Left cardiac atrium (tissue), 4 donors: ENCODE results near the gene MKNK1. TPM values are rescaled to one million over a fixed set of nuclear protein-coding genes. Genes with fewer than 3 reads are reported as not detected.

ENCODE experiments used
- ATAC-seq, 2 donors: fragments of 200-7000 bp; cut with Tn5 transposase; one replicate each; pipeline ENCODE4 v1.9.1; 2020; ENCODE audit warnings: mild to moderate bottlenecking in 2 of 2, moderate library complexity in 2 of 2
- DNase-seq: peaks from one replicate; pipeline ENCODE4 v3.0.0-alpha.2; 2020
- intact Hi-C, 2 donors: fragments of 100-400 bp; cut with DNase I; formaldehyde crosslinking; loops; one replicate each; pipeline versions ENCODE4 v1.14.1 to v1.15.1; 2022 to 2023
- total RNA-seq, 2 donors: library from RNA; stranded (reverse); fragmentation: NEBNext Ultra II Directional; extraction: Animal tissue kit (Norgen Biotek cat#: 25700); gene quantifications; one replicate each; pipeline ENCODE4 v1.2.1, GENCODE V29; 2021
- donor health status: DM: no; HTN: yes; CAD: no.
- donor health status: DM: no; HTN: yes; CAD: no; lungs with severe emphysema.
- donor health status: DM: yes; HTN: yes; CAD: no.
- donor health status: Dilated cardiomyopathy.

MKNK1 gene
- total RNA-seq, 2 donors from 2014 or later: 39.7 to 42.7 TPM

DNA sequence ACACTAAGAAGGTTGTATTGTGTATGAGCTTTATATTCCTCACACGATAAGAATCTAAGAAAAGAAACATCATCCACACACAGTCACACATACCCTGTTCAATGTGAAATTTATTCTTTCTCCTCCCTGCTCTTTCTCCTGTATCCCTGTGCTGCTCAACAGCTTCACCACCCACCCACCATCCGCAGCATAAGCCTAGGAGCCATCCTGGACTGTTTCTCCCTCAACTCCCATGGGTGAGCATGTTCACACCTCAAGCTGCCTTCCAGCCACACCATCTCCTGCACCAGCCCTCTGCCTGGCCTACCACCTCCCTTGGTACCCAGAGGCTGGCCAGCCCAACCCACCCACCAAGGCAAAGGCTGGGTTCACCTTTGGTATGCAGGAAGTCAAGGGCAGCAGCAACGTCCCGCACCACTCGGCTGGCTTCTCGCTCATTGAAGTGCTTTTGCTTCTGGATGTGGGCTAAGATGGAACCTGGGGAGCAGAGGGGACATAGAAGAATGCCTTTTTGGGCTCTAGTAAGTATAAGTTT, 32.3 kb downstream of the MKNK1 start:
- intact Hi-C loops: no loop called here
- ATAC-seq: no peak
- no peak for DNase-seq

DNA sequence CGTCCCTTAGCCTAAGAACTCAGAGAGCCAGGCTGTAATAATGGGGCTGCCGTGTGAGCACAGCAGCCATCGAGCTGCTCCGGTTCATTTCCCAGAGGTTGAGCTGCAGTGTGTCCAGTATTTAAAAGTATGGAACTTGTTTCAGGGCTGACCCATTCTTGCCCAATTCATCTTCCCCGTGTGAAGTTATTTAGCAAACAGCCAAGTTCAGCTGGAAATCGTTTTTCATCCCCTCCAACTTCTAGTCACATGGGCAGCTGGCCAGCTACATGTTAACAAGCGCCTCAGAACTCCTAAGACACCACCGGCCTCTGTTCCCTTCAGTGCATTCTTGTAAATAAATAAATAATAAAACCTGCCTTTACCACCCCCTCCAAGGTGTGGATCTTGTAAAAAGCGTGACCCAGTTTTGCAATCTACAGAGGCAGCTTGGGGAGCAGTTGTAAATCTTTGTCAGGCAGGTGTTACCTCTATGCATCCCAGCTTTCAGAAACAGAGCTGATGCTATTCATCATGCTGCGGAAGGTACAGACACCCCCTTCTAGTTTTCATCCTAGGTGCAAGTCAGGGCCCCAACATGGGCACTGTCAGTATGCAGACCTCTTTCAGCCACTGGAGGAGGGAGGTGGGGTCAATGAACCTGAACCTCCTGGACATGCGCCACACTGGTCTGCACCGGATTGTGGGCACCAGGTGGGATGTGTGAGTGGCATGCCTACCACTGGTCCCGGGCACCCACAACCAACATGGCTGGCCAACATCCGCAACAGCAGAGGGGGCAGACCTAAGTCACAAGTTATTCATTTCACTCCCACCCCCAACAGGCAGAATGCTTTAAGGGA, 34.0 kb downstream of the MKNK1 start:
- ATAC-seq (no peak), DNase-seq (no peak)
- intact Hi-C loops: no loop called here

DNA sequence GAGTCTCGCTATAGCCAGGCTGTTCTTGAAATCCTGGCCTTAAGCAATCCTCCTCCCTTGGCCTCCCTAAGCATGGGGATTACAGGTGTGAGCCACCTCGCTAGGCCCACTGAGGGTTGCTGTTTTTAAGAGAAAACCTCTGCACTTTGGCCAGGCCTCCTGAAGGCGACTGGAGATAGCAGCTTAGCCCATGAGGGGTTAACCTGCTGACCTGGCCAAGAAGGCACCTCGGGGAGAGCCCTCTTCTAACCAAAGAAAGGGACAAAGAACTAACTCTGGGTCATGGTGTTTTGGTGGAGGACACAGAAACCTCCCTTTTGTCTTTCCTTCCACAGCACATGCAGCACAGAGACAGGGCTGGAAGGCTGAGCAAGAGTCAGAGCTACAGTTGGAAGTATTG, 35.0 kb downstream of the MKNK1 start:
- ATAC-seq (no peak), DNase-seq (no peak)
- intact Hi-C loops: no loop called here

DNA sequence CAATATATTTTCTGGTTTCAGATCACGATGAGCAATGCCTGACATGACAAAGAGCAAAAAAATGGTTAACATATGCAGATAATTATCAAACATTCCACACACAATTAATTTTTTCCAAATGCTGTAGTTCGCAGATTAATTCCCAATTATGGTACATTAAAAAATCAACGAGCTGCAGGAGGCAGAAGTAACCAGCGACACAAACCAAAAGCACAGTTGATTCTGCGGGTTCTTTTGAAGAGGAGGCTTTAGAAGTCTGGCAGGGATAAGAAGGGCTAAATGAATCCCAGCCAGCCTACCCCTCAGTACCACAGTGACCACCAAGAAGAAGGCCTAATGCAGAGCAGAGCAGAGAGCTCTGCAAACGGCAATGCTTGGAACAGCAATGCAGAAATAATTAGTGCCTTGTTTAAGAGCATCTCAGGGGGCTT, 35.6 kb downstream of the MKNK1 start:
- no peak for DNase-seq
- intact Hi-C loops: no loop called here

DNA sequence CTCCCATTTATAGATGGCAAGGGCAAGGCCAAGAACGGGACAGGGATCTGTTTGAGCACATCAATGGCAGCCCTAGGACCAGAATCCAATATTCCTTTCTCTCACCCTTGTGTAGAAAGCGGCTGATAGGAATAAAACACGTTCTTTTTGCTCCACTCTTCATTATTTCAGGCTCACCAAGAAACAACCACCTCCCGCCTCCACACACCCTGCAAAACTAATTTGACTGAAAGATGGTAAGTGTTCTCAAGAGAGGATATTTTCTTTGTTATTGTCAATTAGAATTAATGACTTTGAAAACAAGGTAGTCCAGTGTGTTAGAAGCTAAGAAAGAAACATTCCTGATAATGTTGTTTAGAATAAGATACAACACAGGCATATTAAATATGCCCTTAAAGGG, 40.7 kb downstream of the MKNK1 start:
- intact Hi-C loops: no loop called here
- ATAC-seq: no peak
- no peak for DNase-seq

More for the DNA sequence above, 35.6 kb downstream of the MKNK1 start:
- no peak for ATAC-seq

DNA sequence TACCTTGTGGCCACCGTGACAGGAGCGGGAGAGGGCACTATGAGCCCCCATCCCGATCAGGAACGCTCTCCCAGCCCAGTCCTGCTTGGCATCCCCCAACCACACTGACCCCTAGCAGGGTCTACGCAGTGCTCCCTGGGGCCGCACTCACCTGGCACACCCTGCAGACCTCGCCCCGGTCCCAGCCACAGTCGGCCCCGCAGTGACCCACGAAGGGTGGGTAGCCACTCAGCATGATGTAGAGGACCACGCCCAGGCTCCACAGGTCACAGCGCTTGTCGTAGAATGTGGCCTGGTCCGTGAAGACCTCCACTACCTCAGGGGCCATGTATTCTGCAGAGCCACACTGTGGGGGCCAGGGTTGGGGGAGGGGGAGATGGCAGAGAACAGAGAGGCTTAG, 41.6 kb downstream of the MKNK1 start:
- no peak for DNase-seq

DNA sequence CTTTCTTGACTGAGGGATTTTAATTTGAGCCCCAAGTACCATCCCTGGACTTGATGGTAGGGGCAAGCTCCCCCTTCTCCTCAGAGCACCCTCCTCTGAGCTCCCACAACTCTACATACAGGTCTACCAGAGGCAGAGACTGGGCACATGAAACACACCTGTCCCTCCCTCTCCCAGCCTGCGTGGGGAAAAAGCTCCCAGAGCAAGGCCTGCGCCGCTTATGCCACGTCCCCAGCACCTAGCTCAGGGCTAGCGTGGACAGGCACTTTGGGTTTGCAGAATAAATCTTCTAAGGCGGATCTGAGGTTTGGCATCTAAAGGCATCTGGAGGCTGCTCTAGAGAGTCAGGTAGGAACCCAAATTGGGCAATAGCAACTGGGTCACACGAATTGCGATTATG, 45.1 kb downstream of the MKNK1 start:
- ATAC-seq (no peak), DNase-seq (no peak)
- intact Hi-C loops: no loop called here

More for the DNA sequence above, 41.6 kb downstream of the MKNK1 start:
- no peak for ATAC-seq
- intact Hi-C loops: no loop called here

DNA sequence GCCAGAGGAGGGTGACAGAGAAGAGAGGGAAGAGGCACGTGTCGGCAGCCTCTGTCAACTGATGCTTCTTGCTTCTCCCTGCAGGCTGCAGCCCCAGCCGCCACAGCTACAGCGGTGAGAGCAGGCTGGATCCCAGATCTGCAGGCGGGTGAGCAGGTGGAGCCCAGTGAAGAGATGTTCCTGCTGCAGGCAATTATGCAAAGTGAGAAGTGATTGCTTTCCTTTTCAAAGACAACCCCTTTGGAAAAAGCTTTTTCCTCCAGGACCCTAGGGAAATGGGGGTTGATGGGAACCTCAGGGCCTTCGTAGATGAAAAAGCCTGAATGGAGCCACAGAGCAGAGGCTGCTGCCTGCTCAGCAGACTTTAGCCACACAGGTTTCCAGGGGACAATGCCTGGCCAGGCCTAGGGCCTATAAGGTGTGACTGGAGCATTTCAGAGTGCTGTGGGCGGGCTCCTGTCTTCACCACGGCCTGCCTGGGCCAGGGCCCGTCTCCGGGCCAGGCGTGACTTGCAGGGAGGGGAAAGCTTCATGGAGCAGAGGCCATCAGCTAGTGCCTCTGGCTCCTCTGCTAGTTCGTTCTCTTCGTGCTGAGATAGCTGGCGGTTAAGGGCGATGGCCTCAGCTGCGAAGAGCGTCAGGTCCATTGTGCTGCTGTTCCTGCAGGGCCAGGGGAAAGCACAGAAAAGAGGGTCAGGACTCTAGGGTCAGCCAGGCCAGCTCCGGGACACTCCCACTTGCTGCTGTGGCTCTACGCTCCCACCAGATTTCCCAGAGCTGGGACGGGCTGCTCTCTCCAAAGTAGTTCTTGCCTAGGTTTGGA, 45.7 kb downstream of the MKNK1 start:
- ATAC-seq: peak in 1 of 2 donors; percentile 39
- no peak for DNase-seq
- intact Hi-C loops: no loop called here

DNA sequence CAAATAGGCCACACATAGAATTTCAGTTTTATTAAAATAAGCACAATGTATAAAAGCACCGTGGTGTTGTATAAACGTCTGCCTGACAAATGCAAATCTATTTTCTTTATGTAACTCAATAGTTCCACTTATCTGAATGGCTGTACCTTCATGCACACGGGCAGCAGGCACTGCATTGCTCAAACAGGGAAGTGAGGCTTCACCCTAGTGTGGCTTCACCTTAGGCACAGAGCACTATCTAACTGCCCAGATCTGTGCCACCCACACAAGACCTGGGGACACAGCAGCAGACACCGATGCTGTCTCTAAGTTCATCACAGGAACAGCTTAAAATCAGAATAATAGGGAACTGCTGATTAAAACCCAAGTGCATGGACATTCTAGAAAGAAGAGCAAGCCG, 46.7 kb downstream of the MKNK1 start:
- no peak for DNase-seq
- intact Hi-C loops: no loop called here

DNA sequence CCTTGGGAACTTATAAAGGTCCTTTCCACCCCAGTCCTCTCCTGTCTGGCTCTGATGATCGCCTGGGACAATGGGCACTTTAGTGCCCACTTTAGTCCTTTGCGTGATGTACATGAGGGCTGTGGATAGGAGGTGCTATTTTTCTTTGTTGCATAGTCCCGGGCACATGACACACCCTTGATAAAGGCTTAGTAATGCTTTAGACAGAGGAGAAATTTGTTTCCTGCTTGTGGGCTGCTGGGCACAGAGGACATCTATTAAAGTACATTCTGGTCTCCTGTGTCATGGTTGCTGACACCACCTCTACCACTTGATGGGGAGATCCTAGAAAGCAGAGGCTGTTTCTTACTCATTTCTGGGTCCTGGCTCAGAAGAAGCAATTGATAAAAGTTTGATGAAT, 47.2 kb downstream of the MKNK1 start:
- ATAC-seq (peak in 1 of 2 donors; percentile 68), DNase-seq (no peak)
- intact Hi-C loops: no loop called here

More for the DNA sequence above, 46.7 kb downstream of the MKNK1 start:
- no peak for ATAC-seq

DNA sequence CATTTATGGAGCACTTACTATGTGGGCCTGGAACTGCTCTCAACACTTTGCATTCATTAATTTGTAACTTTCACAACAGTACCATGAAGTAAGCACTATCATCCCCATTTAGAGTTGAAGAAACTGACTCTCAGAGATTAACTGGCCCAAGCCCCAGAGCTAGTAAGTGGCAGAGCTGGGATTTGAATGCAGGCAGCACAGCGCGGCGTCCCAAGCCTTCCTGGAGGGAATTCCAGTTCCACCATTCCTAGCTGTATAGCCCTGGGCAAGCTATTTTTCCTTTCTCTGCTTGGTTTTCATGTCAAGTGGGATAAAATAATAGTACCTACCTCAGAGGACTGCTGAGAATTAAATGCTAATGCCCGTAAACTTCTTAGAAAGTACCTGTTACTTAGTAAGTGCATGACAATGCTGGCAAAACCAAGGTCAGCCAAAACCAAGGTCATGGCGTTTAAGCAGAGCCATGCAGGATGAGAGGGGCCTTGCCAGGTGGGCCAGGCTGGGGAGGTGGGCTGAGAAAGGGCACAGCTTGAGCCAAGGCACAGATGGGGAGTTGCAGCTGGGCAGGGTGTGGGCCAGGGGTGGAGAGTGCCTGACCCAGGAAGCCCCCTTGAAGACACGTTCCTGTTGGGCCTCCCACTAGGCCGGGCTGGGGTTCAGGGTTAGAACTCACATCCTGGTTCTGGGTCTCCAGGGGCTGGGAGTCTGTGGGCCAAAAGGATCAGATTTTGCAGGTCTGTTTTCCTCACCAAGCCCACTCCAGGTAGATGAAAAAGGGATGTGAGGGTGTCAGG, 48.0 kb downstream of the MKNK1 start:
- DNase-seq (no peak), ATAC-seq (no peak)
- intact Hi-C loops: no loop called here

DNA sequence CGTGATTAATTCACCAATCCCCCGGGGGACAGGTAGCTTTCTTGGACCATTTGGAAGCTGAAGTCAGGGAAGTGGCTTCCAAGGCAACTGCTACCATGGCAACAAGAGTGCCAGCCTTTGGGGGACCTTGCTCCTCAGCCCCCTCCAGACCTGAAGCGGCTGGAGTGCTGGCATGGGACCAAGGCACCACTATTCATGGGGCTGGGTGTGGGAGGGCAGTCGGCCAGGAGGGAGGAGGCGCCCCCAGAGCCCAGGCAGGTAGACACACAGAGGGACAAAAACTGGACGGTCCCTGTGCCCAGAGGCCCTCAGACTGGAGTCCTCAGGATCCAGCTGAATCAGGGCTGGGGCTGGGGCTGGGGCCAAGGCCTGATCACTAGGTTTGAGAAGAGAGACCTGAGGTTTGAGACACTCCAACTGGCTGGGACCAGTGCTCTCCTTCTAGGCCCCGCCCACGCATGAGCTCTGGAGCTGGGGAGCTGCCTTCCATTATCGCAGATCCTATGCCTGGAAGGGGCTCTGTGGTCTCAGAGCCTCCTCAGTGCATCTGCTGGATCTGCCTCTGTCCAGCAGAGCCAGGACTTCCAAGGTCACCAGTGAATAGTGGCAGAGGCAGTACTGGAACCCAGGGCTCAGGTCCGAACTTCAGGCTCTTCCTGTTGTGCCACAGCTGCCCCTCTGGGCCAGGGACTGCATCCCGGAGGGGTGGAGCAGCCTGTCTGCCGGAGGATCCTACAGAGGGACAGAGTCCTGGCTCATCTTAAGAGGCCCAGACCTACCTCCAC, 49.3 kb downstream of the MKNK1 start:
- no peak for DNase-seq

DNA sequence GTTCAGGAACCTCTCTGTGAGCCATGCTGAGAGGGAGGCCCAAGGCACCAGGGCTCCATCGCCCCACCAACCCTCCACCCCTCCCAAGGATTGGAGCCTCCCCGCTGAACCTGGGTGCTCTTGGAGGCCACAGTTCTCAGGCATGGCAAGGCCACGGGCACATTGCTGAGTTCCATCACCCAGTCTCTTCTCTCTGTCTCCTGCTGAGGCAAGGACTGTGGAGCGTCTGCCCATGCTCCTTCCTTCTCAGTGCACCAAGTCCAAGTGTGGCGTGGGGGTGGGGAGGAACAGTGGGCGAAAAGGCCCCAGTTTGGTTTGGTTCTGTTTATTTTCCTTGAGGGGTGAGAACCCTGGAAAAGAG, 49.9 kb downstream of the MKNK1 start:
- intact Hi-C loops: no loop called here
- no peak for ATAC-seq
- DNase-seq: no peak

More for the DNA sequence above, 49.3 kb downstream of the MKNK1 start:
- intact Hi-C loops: no loop called here
- no peak for ATAC-seq

DNA sequence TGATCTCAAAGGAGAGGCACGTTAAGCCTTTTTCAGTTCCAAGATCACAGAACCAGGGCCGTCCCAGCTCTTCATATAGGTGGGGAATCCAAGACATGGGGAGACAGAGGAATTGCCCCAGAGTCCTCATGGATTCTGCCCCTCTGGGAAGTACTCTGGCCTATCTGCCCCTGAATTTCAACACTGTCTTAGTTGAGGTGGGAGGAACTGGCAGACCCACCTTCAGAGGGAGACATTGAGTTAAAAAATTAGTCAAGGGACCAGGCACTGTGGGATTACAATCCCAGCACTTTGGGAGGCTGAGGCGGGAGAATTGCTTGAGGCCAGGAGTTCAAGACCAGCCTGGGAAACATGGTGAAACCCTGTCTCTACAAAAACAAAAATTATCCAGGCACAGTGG, 50.6 kb downstream of the MKNK1 start:
- intact Hi-C loops: no loop called here
- no peak for DNase-seq
- ATAC-seq: no peak

DNA sequence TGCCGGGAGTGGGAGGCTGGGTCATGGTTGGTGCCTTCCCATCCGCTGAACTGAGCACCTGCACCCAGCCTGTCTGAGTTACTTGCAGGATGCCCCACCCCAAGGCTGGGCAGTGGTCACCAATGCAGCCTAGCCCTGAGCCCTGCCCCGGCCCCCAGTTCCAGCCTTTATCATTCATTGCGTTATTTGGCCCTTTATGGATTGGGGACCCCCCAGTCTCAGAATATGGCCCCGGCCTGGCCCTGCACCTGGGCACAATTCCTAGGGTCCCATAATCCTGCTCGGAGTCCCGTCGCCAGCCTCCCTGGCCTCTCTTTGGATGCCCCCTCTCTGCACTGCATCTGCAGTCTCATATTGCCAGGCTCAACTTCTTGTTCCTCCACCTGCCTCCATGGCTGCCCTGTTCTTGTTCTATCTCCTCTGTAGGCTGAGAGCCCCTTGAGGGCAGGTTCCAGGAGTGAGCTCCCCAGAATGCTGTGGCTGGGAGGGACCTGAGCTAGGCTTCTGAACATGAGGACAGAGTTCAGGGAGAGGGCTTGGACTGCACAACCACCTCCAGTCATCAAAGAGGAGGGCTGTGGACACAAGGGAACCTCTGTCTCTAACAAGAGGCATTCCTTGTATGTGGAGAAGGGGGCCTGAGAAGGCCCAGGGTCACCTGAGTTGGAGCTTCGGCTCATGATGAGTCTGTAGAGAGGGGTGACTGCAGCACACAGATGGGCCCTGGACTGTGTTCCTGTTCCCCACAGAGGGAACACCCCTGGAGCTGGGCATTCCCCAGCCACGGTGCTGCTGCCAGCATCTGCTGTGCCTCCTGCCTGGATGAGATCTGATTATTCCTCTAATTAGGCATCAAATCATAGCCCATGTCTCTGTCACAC, 51.5 kb downstream of the MKNK1 start:
- no peak for DNase-seq
- no peak for ATAC-seq
- intact Hi-C loops: no loop called here

DNA sequence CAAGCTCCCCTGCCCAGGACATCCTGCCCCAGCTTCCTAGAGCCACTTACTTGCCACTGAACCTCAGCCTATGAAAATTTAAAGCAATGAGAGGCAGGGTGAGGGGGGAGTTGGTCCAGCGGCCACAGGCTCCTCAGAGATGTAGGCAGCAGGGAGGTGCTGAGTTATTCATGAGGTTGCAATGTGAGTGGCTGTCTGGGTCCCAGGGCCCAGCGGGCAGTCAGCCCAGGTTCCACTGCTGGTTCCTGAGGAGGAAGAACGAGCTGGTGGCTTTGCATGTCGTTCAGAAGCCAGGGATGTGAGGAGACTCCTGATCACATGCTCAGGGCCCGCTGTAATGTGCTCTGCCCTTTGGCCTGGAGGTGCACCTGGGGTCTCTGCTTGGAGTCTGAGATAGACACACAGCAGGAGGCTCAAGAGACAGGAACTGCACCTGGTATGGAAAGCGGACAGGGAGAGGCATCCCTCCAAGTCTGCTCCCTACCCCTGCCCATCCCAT, 52.4 kb downstream of the MKNK1 start, which contains the start of gene KNCN:
Gene KNCN, minus strand, starts transcription at position 51 of the 499 bp plus-strand sequence. CDS start 432 bp downstream, outside the sequence.
- ATAC-seq (no peak), DNase-seq (no peak)
- intact Hi-C loops: no loop called here

DNA sequence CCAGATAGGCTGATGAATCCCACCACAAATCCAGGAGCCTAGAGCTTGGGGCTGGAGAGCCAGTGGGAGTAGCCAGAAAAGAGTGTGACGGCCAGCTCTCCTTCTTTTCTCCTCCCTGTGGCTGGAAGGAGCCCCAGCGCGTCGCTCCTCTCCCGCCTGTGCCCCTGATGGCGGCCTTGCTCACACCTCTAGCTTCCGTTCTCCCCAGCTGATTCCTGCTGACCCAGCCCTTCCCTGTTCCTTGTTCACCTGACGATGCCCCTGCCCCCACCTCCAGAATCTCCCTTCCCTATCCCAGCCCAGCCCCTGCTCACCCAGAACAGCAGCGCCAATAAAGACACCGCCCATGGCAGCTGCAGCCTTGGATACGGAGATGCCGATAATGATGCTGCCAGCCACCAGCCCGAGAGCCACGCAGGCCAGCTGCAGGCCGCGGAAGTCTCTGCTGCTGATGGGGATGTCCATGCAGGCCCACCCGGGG, 53.3 kb downstream of the MKNK1 start:
- DNase-seq: no peak
- ATAC-seq: no peak
- intact Hi-C loops: no loop called here
